ENCODE data around the gene SOX30.
"Not testable (repeated sequence)": the region's sequence is repeated elsewhere in the genome, so short reads cannot be mapped to it uniquely, and the experiment has no call there.

The SOX30 gene

GRCh38 chr5:157682257-157682656 is 30.0 kb upstream of the SOX30 start:
- Histone ChIP-seq H3K27ac (no peak overlapping the region), H3K36me3 (replicated peaks) (no peaks in the 10 kb centered on the region), H3K27me3 (replicated peaks) (no peaks in the 10 kb centered on the region), H3K4me3 (ENCODE audit: low read depth, low read length) (no peak overlapping the region)
- no peak for TF ChIP-seq CTCF (IDR thresholded peaks at IDR 0.05; ENCODE audit: low read depth, low read length, missing control alignments)
- no peak for DNase-seq
- in situ Hi-C loops (cut with HindIII; ENCODE audit: low pct_ligation_motif_present, low sequenced_read_pairs): no loop called here

GRCh38 chr5:157681048-157681447 is 28.8 kb upstream of the SOX30 start:
- no peak for TF ChIP-seq CTCF (IDR thresholded peaks at IDR 0.05; ENCODE audit: low read depth, low read length, missing control alignments)
- in situ Hi-C loops (cut with HindIII; ENCODE audit: low pct_ligation_motif_present, low sequenced_read_pairs): no loop called here
- H3K27me3 ChIP-seq (replicated peaks): no peaks in the 10 kb centered on the region
- no peak overlapping the region for H3K27ac ChIP-seq
- H3K36me3 ChIP-seq (replicated peaks): no peaks in the 10 kb centered on the region
- no peak for DNase-seq
- no peak overlapping the region for H3K4me3 ChIP-seq (ENCODE audit: low read depth, low read length)

- no peak for DNase-seq
- Histone ChIP-seq H3K27ac (no peak overlapping the region), H3K36me3 (replicated peaks) (no peaks in the 10 kb centered on the region), H3K27me3 (replicated peaks) (no peaks in the 10 kb centered on the region), H3K4me3 (ENCODE audit: low read depth, low read length) (no peak overlapping the region)
- in situ Hi-C loops (cut with HindIII; ENCODE audit: low pct_ligation_motif_present, low sequenced_read_pairs): no loop called here
- no peak for TF ChIP-seq CTCF (IDR thresholded peaks at IDR 0.05; ENCODE audit: low read depth, low read length, missing control alignments)
These were observed 28.0 kb upstream of the SOX30 start for GRCh38 chr5:157680239-157680638.

GRCh38 chr5:157679801-157680200 is 27.6 kb upstream of the SOX30 start:
- TF ChIP-seq CTCF (IDR thresholded peaks at IDR 0.05; ENCODE audit: low read depth, low read length, missing control alignments): no peak
- no peak overlapping the region for H3K27ac ChIP-seq
- H3K27me3 ChIP-seq (replicated peaks): no peaks in the 10 kb centered on the region
- H3K4me3 ChIP-seq (ENCODE audit: low read depth, low read length): no peak overlapping the region
- in situ Hi-C loops (cut with HindIII; ENCODE audit: low pct_ligation_motif_present, low sequenced_read_pairs): no loop called here
- H3K36me3 ChIP-seq (replicated peaks): no peaks in the 10 kb centered on the region
- no peak for DNase-seq

- no peaks in the 10 kb centered on the region for H3K27me3 ChIP-seq (replicated peaks)
- H3K36me3 ChIP-seq (replicated peaks): no peaks in the 10 kb centered on the region
- DNase-seq: no peak
- H3K4me3 ChIP-seq (ENCODE audit: low read depth, low read length): no peak overlapping the region
- in situ Hi-C loops (cut with HindIII; ENCODE audit: low pct_ligation_motif_present, low sequenced_read_pairs): no loop called here
- no peak for TF ChIP-seq CTCF (IDR thresholded peaks at IDR 0.05; ENCODE audit: low read depth, low read length, missing control alignments)
- H3K27ac ChIP-seq: no peak overlapping the region
These were observed 25.7 kb upstream of the SOX30 start for GRCh38 chr5:157677931-157678330.

GRCh38 chr5:157674351-157674750 is 22.1 kb upstream of the SOX30 start:
- H3K4me3 ChIP-seq (ENCODE audit: low read depth, low read length); DNase-seq; H3K36me3 ChIP-seq (replicated peaks); in situ Hi-C loops (cut with HindIII; ENCODE audit: low pct_ligation_motif_present, low sequenced_read_pairs); H3K27me3 ChIP-seq (replicated peaks); H3K27ac ChIP-seq: not testable (repeated sequence)
